IPS DF 6.9 (cell line): Measurements from ENCODE around the gene GET4.

Experiments
- DNase-seq: peaks from one replicate; pipeline ENCODE4 v3.0.0-alpha.2; 2013; ENCODE audit warnings: low read depth, low spot score
- H3K27ac ChIP-seq: one replicate; pipeline ENCODE4 v1.5.1; 2013; ENCODE audit warnings: low read length, control low read depth
- H3K27me3 ChIP-seq: 2 replicates; pipeline ENCODE4 v1.6.1; 2013; ENCODE audit warnings: mild to moderate bottlenecking, low read length; ENCODE audit not compliant: control insufficient read depth, insufficient read depth
- H3K36me3 ChIP-seq: 2 replicates; pipeline ENCODE4 v1.6.1; 2013; ENCODE audit warnings: low read length; ENCODE audit not compliant: control insufficient read depth, insufficient read depth
- H3K4me1 ChIP-seq: 2 replicates; pipeline ENCODE4 v1.6.1; 2013; ENCODE audit warnings: low read length; ENCODE audit not compliant: control insufficient read depth, insufficient read depth
- H3K4me3 ChIP-seq: 2 replicates; pipeline ENCODE4 v1.5.1; 2013; ENCODE audit warnings: mild to moderate bottlenecking, low read length
- H3K9me3 ChIP-seq: 2 replicates; pipeline ENCODE4 v1.6.1; 2013; ENCODE audit warnings: low read length, inconsistent platforms; ENCODE audit not compliant: control insufficient read depth, insufficient read depth
- WGBS: extraction: QIAGEN DNeasy Blood & Tissue Kit; methylation state at CpG from one replicate; pipeline ENCODE4 v1.1.7; 2013; ENCODE audit warnings: mixed read lengths, missing lambda C conversion rate; ENCODE audit not compliant: insufficient read length, insufficient coverage; 5-methylcytosine and 5-hydroxymethylcytosine counted together

The GET4 gene

GRCh38 chr7:915291-916218 lies 39.2 kb downstream of the GET4 start:
- no CpG with 5 or more reads among the region's 43 CpGs for WGBS
- H3K4me1 ChIP-seq, result no peaks in the 10 kb centered on the region
- H3K27me3 ChIP-seq, result no peaks in the 10 kb centered on the region
- no peak for DNase-seq
- no peak overlapping the region for H3K4me3 ChIP-seq
- H3K9me3 ChIP-seq, result no peaks in the 10 kb centered on the region
- no peaks in the 10 kb centered on the region for H3K36me3 ChIP-seq
- no peak overlapping the region for H3K27ac ChIP-seq

- Histone ChIP-seq H3K9me3 (no peaks in the 10 kb centered on the region), H3K4me1 (no peaks in the 10 kb centered on the region), H3K27me3 (no peaks in the 10 kb centered on the region), H3K27ac (no peak overlapping the region), H3K36me3 (no peaks in the 10 kb centered on the region), H3K4me3 (no peak overlapping the region)
- WGBS, result no CpG with 5 or more reads among the region's 17 CpGs
- DNase-seq, result no peak
These were observed 40.1 kb downstream of the GET4 start for GRCh38 chr7:916291-916941.

- H3K4me3 ChIP-seq, result no peak overlapping the region
- H3K36me3 ChIP-seq, result no peaks in the 10 kb centered on the region
- no peaks in the 10 kb centered on the region for H3K4me1 ChIP-seq
- no peaks in the 10 kb centered on the region for H3K27me3 ChIP-seq
- no peak overlapping the region for H3K27ac ChIP-seq
- no CpG with 5 or more reads among the region's 33 CpGs for WGBS
- H3K9me3 ChIP-seq, result no peaks in the 10 kb centered on the region
- no peak for DNase-seq
These were observed 41.1 kb downstream of the GET4 start for GRCh38 chr7:917255-918117.

GRCh38 chr7:918118-918425 lies 41.7 kb downstream of the GET4 start:
- Histone ChIP-seq H3K4me3 (no peak overlapping the region), H3K36me3 (no peaks in the 10 kb centered on the region), H3K9me3 (no peaks in the 10 kb centered on the region), H3K4me1 (no peaks in the 10 kb centered on the region; the same call in 1 of the 2 replicates), H3K27ac (no peak overlapping the region), H3K27me3 (no peaks in the 10 kb centered on the region)
- no CpG with 5 or more reads among the region's 9 CpGs for WGBS
- no peak for DNase-seq

- DNase-seq, result no peak
- no peaks in the 10 kb centered on the region for H3K9me3 ChIP-seq
- no peaks in the 10 kb centered on the region for H3K36me3 ChIP-seq
- no peak overlapping the region for H3K4me3 ChIP-seq
- no peaks in the 10 kb centered on the region for H3K27me3 ChIP-seq
- no peak overlapping the region for H3K27ac ChIP-seq
- no CpG with 5 or more reads among the region's 21 CpGs for WGBS
- no peaks in the 10 kb centered on the region; the same call in 1 of the 2 replicates for H3K4me1 ChIP-seq
These were observed 42.2 kb downstream of the GET4 start for GRCh38 chr7:918441-919113.

GRCh38 chr7:919114-919442 lies 42.7 kb downstream of the GET4 start:
- DNase-seq, result no peak
- no peaks in the 10 kb centered on the region for H3K36me3 ChIP-seq
- no peaks in the 10 kb centered on the region for H3K27me3 ChIP-seq
- no peaks in the 10 kb centered on the region for H3K9me3 ChIP-seq
- WGBS, result no CpG with 5 or more reads among the region's 13 CpGs
- no peak overlapping the region for H3K27ac ChIP-seq
- H3K4me3 ChIP-seq, result no peak overlapping the region
- no peaks in the 10 kb centered on the region; the same call in 1 of the 2 replicates for H3K4me1 ChIP-seq

- Histone ChIP-seq H3K36me3 (no peaks in the 10 kb centered on the region; the same call in 1 of the 2 replicates), H3K4me1 (no peaks in the 10 kb centered on the region; the same call in 1 of the 2 replicates), H3K4me3 (no peak overlapping the region), H3K27ac (no peak overlapping the region), H3K9me3 (no peaks in the 10 kb centered on the region), H3K27me3 (no peaks in the 10 kb centered on the region)
- DNase-seq, result no peak
- WGBS, result no CpG with 5 or more reads among the region's 26 CpGs
These were observed 43.6 kb downstream of the GET4 start for GRCh38 chr7:919924-920341.

- WGBS, result no CpG with 5 or more reads among the region's 40 CpGs
- Histone ChIP-seq H3K27ac (no peak overlapping the region), H3K4me3 (no peak overlapping the region), H3K4me1 (no peaks in the 10 kb centered on the region; the same call in 1 of the 2 replicates), H3K9me3 (no peaks in the 10 kb centered on the region), H3K36me3 (no peaks in the 10 kb centered on the region; the same call in 1 of the 2 replicates), H3K27me3 (no peaks in the 10 kb centered on the region)
- no peak for DNase-seq
These were observed 44.2 kb downstream of the GET4 start for GRCh38 chr7:920351-921070.

- no CpG with 5 or more reads among the region's 15 CpGs for WGBS
- no peaks in the 10 kb centered on the region; the same call in 1 of the 2 replicates for H3K36me3 ChIP-seq
- no peaks in the 10 kb centered on the region for H3K9me3 ChIP-seq
- no peak overlapping the region for H3K4me3 ChIP-seq
- H3K27ac ChIP-seq, result no peak overlapping the region
- H3K27me3 ChIP-seq, result no peaks in the 10 kb centered on the region
- no peaks in the 10 kb centered on the region; the same call in 1 of the 2 replicates for H3K4me1 ChIP-seq
- DNase-seq, result no peak
These were observed 44.7 kb downstream of the GET4 start for GRCh38 chr7:921071-921461.
